GM12892 (cell line): ENCODE measurements around the gene EIF2A.

Experiments
- POLR2A ChIP-seq: IDR thresholded peaks from 2 replicates; pipeline ENCODE4 v1.6.1; 2011; ENCODE audit warnings: low read depth, low read length, control low read depth
- POLR2AphosphoS5 ChIP-seq: IDR thresholded peaks from 2 replicates; pipeline ENCODE4 v1.6.1; 2011; ENCODE audit warnings: low read depth, low read length, control low read depth
- TAF1 ChIP-seq: IDR thresholded peaks from 2 replicates; pipeline ENCODE4 v1.6.1; 2011; ENCODE audit warnings: low read depth, mild to moderate bottlenecking, control low read depth, low read length, borderline replicate concordance

DNA sequence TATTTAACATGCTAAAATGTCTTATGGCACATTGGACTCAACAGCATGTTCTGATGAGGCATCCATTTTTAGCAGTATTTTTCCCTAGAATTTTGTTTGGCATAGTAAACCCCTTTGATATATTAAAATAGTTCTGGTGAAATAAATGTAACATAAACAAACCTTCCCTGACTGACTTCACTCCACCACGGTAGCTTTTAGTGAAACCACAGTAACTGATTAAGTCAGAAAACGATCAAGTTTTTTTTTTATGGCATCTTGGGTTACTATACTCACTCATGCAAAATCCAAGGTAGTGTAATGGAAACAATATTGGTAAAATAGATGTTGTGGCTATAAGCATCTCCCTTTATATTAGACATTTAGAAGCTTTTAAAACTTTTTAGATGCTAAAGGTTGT, 3.1 kb upstream of the EIF2A start:
- TF ChIP-seq POLR2AphosphoS5: no peak
- no peak for TF ChIP-seq POLR2A
- no peak for TF ChIP-seq TAF1
